Glutamatergic neuron (in vitro differentiated cells): Measurements from ENCODE around the gene PIK3IP1. TPM values are rescaled to one million over a fixed set of nuclear protein-coding genes. Genes with fewer than 3 reads are reported as not detected.

Source experiments
- DNase-seq: peaks from one replicate; pipeline ENCODE4 v3.0.0; 2022
- H3K27ac Mint-ChIP-seq: one replicate; pipeline ENCODE4 v1.8.0; 2020; ENCODE audit warnings: mild to moderate bottlenecking, mixed read lengths, inconsistent platforms; ENCODE audit not compliant: unreplicated experiment
- H3K27me3 Mint-ChIP-seq: one replicate; pipeline ENCODE4 v1.8.0; 2020; ENCODE audit warnings: mild to moderate bottlenecking, moderate library complexity, mixed read lengths, inconsistent platforms; ENCODE audit not compliant: unreplicated experiment
- H3K36me3 Mint-ChIP-seq: one replicate; pipeline ENCODE4 v1.8.0; 2020; ENCODE audit warnings: mild to moderate bottlenecking, mixed read lengths, inconsistent platforms; ENCODE audit not compliant: unreplicated experiment
- H3K4me1 Mint-ChIP-seq: one replicate; pipeline ENCODE4 v1.8.0; 2020; ENCODE audit warnings: mild to moderate bottlenecking, low read depth, mixed read lengths, inconsistent platforms; ENCODE audit not compliant: unreplicated experiment
- H3K4me3 Mint-ChIP-seq: one replicate; pipeline ENCODE4 v1.8.0; 2020; ENCODE audit warnings: mild to moderate bottlenecking, mixed read lengths, inconsistent platforms; ENCODE audit not compliant: unreplicated experiment
- H3K9me3 Mint-ChIP-seq: one replicate; pipeline ENCODE4 v1.8.0; 2020; ENCODE audit warnings: mild to moderate bottlenecking, moderate library complexity, mixed read lengths, inconsistent platforms; ENCODE audit not compliant: unreplicated experiment
- total RNA-seq: library from RNA; stranded (reverse); fragmentation: NEBNext Ultra II Directional; extraction: Animal tissue kit (Norgen Biotek cat#: 25700); gene quantifications from one replicate; pipeline ENCODE4 v1.2.1, GENCODE V29; 2021; ENCODE audit not compliant: unreplicated experiment
- TF ChIP-seq, protein P1 (sequence below): fragments of 200-600 bp; sonication (generic); IDR thresholded peaks from one replicate; pipeline ENCODE4 v1.5.0; 2021; ENCODE audit not compliant: partially characterized antibody, unreplicated experiment

PIK3IP1 gene
- total RNA-seq, 1 donor from 2014 or later = 38.8 TPM

DNA sequence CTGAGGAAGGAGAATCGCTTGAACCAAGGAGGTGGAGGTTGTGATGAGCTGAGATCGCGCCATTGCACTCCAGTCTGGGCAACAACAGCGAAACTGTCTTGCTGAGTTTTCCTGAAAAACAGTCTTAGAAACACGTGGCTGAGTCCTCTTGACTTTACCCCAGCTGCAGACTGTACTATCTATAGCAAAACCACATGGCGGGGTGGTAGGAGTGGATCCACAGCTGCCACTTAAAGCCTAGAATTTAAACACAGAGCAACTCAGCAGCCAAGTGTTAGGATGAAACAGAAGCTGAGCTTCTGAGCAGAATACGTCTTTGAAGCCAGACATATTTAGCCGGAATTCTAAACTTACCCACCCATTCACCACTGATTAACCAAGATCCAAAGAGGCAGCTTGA lies 39.7 kb upstream of the PIK3IP1 start:
- Mint-ChIP-seq H3K4me3 (no peak overlapping the region), H3K9me3 (peaks cover 2% of the 10 kb centered on the region), H3K36me3 (peaks cover 14% of the 10 kb centered on the region), H3K4me1 (peaks cover 3% of the 10 kb centered on the region), H3K27me3 (no peaks in the 10 kb centered on the region), H3K27ac (no peak overlapping the region)
- DNase-seq = no peak
- TF ChIP-seq, protein P1, sequence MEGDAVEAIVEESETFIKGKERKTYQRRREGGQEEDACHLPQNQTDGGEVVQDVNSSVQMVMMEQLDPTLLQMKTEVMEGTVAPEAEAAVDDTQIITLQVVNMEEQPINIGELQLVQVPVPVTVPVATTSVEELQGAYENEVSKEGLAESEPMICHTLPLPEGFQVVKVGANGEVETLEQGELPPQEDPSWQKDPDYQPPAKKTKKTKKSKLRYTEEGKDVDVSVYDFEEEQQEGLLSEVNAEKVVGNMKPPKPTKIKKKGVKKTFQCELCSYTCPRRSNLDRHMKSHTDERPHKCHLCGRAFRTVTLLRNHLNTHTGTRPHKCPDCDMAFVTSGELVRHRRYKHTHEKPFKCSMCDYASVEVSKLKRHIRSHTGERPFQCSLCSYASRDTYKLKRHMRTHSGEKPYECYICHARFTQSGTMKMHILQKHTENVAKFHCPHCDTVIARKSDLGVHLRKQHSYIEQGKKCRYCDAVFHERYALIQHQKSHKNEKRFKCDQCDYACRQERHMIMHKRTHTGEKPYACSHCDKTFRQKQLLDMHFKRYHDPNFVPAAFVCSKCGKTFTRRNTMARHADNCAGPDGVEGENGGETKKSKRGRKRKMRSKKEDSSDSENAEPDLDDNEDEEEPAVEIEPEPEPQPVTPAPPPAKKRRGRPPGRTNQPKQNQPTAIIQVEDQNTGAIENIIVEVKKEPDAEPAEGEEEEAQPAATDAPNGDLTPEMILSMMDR = no peak

- no peaks in the 10 kb centered on the region for H3K27me3 Mint-ChIP-seq
- H3K4me1 Mint-ChIP-seq = peaks cover 1% of the 10 kb centered on the region
- H3K27ac Mint-ChIP-seq = no peak overlapping the region
- H3K36me3 Mint-ChIP-seq = peaks cover 7% of the 10 kb centered on the region
- H3K4me3 Mint-ChIP-seq = no peak overlapping the region
- TF ChIP-seq, protein P1 = no peak
- no peak for DNase-seq
- peaks cover 2% of the 10 kb centered on the region for H3K9me3 Mint-ChIP-seq
These were observed 37.3 kb upstream of the PIK3IP1 start for GRCh38 chr22:31329453-31330215.

DNA sequence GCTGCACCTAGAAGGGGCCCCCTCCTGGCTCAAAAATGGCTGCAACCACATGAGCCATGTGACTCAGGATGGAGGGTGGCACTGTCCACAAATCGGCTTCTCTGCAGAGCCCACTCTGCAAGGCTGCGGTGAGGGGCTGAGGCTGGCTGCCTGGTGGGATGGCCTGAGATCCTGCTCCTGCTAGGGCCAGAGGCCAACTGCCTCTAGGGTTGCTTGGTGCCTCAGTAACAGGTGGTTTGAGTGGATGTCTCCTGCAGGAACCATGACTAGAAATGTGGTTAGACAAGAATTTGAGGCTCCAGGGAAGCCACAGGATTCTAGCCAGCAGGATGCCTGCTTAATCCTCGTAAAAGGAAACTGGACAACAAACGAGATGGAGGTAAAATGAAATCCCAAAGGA lies 36.7 kb upstream of the PIK3IP1 start:
- no peak for DNase-seq
- peaks cover 1% of the 10 kb centered on the region for H3K4me1 Mint-ChIP-seq
- TF ChIP-seq, protein P1 = no peak
- H3K27me3 Mint-ChIP-seq = no peaks in the 10 kb centered on the region
- H3K27ac Mint-ChIP-seq = no peak overlapping the region
- H3K9me3 Mint-ChIP-seq = peaks cover 2% of the 10 kb centered on the region
- H3K36me3 Mint-ChIP-seq = peaks cover 7% of the 10 kb centered on the region
- no peak overlapping the region for H3K4me3 Mint-ChIP-seq

DNA sequence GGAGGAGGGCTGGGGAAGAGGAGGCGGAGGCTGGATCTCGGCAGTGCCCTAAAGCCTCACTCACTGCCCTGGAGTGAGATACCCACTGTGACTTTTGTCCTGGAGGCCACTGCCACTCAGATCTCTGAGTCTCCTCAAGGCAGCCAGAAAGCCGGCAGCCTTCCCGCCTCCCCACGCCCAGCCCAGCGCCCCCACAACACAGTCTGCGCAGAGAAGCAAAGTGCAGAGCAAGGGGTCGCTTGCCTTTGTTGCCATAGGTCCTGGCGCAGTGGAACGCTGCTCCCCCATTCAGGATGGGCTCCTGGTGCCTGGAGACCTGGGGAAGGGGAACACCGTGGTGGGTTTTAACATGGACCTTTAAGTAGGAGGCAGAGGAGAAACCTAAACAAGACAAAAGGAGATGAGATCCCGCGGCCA lies 36.3 kb upstream of the PIK3IP1 start:
- Mint-ChIP-seq H3K27ac (no peak overlapping the region), H3K27me3 (no peaks in the 10 kb centered on the region), H3K4me1 (no peaks in the 10 kb centered on the region), H3K4me3 (no peak overlapping the region), H3K9me3 (peaks cover 2% of the 10 kb centered on the region), H3K36me3 (peaks cover 2% of the 10 kb centered on the region)
- DNase-seq = no peak
- TF ChIP-seq, protein P1 = no peak

DNA sequence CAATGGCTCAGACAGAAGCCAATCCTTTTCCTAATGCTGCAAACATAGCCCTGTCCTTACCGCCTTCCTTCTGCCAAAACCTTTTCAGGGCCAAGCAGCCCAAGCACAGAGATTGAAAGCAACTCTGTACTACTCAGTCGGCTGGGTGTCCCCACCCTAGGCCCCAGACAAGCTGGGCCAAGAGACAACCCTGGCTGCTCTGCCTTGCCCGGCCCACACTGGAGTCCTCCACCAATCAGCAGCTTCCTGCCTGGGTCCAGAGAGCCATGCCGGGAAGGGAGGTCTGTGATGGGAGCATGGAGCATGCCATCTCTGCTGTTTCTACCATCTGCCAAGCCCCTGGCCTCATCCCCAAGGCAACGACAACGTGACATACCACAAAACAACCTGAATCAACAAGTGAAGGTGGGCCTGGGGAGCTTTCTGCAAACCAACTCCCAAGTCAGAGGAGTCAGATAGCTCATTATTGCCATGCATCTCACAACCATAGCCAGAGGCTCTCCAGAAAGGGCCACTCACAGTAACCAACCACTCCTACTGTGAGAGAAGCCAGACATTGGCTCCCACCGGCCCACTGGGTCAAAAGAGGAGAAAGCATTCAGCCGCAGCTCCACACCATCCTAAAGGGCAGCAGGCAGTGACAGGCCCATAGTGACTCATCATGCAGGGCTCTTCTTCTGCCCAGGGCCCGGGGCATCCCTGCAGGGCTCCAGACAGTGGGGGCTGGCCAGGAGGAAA lies 35.7 kb upstream of the PIK3IP1 start:
- Mint-ChIP-seq H3K36me3 (no peaks in the 10 kb centered on the region), H3K27me3 (no peaks in the 10 kb centered on the region), H3K9me3 (peaks cover 2% of the 10 kb centered on the region), H3K27ac (no peak overlapping the region), H3K4me1 (no peaks in the 10 kb centered on the region), H3K4me3 (no peak overlapping the region)
- DNase-seq = no peak
- TF ChIP-seq, protein P1 = no peak
